PFSK-1 (cell line): ENCODE measurements around the gene KRT40.

Source experiments
- FOXP2 ChIP-seq: optimal IDR thresholded peaks from 2 replicates; pipeline ENCODE3; 2011; ENCODE audit warnings: borderline replicate concordance, control low read depth, inconsistent platforms; ENCODE audit not compliant: insufficient read depth; ENCODE audit errors: extremely low read length, extremely low read depth
- POLR2AphosphoS5 ChIP-seq: IDR thresholded peaks from 2 replicates; pipeline ENCODE4 v1.6.1; 2012; ENCODE audit warnings: low read depth, mild to moderate bottlenecking, control low read depth, low read length, moderate library complexity
- SIN3A ChIP-seq: IDR thresholded peaks from 2 replicates; pipeline ENCODE4 v1.6.1; 2012; ENCODE audit warnings: mild to moderate bottlenecking, low read length, moderate library complexity, borderline replicate concordance; ENCODE audit not compliant: insufficient read depth
- TAF1 ChIP-seq: IDR thresholded peaks from 2 replicates; pipeline ENCODE4 v1.6.1; 2012; ENCODE audit warnings: low read length, control low read depth, borderline replicate concordance; ENCODE audit not compliant: insufficient read depth
- TF ChIP-seq, protein P1 (sequence below), 2 experiments: IDR thresholded peaks; 2 replicates each; pipeline versions ENCODE4 v1.6.1 to v1.8.0; 2011 to 2012; ENCODE audit warnings: low read depth in 2 of 2, low read length in 2 of 2, control low read depth in 1 of 2, inconsistent platforms in 1 of 2, mild to moderate bottlenecking in 1 of 2, moderate library complexity in 1 of 2; ENCODE audit not compliant: insufficient read depth in 1 of 2

Gene KRT40

DNA sequence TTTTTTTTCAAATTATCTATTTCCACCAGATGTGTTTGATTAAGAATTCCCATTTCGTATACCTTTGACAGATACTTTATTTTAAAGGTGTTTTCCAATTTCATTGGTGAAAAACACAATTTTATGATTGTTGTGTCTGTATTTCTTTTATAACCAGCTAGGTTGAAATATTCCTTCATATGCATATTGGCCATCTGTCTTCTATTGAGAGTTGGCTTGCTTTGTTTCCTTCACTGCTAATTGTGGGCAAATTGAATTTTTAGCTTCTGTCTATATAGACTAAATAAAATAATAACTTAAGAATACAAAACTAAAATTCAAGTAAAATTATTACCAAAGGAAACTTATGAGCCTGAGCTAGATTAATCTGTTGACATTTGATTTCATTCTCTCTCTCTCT is 11.0 kb upstream of the KRT40 start:
- TF ChIP-seq FOXP2 = no peak
- no peak for TF ChIP-seq TAF1
- TF ChIP-seq SIN3A = no peak
- TF ChIP-seq, protein P1, sequence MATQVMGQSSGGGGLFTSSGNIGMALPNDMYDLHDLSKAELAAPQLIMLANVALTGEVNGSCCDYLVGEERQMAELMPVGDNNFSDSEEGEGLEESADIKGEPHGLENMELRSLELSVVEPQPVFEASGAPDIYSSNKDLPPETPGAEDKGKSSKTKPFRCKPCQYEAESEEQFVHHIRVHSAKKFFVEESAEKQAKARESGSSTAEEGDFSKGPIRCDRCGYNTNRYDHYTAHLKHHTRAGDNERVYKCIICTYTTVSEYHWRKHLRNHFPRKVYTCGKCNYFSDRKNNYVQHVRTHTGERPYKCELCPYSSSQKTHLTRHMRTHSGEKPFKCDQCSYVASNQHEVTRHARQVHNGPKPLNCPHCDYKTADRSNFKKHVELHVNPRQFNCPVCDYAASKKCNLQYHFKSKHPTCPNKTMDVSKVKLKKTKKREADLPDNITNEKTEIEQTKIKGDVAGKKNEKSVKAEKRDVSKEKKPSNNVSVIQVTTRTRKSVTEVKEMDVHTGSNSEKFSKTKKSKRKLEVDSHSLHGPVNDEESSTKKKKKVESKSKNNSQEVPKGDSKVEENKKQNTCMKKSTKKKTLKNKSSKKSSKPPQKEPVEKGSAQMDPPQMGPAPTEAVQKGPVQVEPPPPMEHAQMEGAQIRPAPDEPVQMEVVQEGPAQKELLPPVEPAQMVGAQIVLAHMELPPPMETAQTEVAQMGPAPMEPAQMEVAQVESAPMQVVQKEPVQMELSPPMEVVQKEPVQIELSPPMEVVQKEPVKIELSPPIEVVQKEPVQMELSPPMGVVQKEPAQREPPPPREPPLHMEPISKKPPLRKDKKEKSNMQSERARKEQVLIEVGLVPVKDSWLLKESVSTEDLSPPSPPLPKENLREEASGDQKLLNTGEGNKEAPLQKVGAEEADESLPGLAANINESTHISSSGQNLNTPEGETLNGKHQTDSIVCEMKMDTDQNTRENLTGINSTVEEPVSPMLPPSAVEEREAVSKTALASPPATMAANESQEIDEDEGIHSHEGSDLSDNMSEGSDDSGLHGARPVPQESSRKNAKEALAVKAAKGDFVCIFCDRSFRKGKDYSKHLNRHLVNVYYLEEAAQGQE (IDR thresholded peaks at IDR 0.05; ENCODE audit: insufficient read depth in 1 of 2, low read depth in 2 of 2, low read length in 2 of 2) = no peak
- TF ChIP-seq POLR2AphosphoS5 = no peak

GRCh38 chr17:40993839-40994238 is 9.7 kb upstream of the KRT40 start, which contains the start of gene KRTAP3-3:
Gene KRTAP3-3 (minus strand): TSS chr17:40994164. CDS start chr17:40994097, 67 bp downstream.
- TF ChIP-seq, protein P1 (IDR thresholded peaks at IDR 0.05; ENCODE audit: insufficient read depth in 1 of 2, low read depth in 2 of 2, low read length in 2 of 2) = no peak
- TF ChIP-seq SIN3A (no peak), POLR2AphosphoS5 (no peak)

DNA sequence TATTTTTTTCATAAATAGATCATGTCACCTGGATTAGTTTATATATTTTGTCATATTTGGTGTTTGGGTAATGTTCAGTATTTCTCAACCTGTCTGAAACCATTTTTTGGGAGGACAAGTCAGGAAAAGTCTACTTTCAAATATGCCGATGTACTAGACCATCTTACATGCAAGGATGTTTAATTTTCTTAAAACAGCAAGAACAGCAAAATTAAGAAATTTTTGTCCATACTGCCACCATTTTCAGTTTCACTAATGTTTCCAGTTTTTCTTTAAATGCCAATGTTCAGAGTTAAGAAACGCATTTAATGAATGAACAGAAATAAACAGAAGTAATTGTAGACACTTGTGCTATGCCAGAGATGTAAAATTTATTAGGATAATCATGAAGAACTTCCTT is 9.0 kb upstream of the KRT40 start:
- TF ChIP-seq FOXP2 (no peak), POLR2AphosphoS5 (no peak), SIN3A (no peak), TAF1 (no peak)
- TF ChIP-seq, protein P1 (IDR thresholded peaks at IDR 0.05; ENCODE audit: insufficient read depth in 1 of 2, low read depth in 2 of 2, low read length in 2 of 2) = no peak

DNA sequence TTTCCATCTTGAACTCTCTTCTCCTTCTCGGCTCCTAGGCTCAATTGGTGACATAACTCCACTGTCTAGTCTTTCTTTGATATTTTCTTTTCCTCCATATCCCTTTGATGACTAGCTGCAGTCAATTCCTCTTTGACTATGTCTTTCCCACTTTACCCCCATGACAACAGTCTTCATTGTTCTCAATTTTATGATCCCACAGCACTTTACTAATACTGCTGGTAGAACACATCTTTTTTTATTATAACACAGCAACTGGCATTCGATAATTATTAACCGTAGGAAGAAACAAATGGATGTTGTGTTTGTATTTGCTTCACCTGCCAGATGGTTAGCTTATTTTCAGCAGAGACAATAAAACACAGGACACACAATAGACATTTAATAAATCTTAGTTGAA is 8.5 kb upstream of the KRT40 start:
- TF ChIP-seq SIN3A (no peak), TAF1 (no peak), FOXP2 (no peak), POLR2AphosphoS5 (no peak)
- TF ChIP-seq, protein P1 (IDR thresholded peaks at IDR 0.05; ENCODE audit: insufficient read depth in 1 of 2, low read depth in 2 of 2, low read length in 2 of 2) = no peak

DNA sequence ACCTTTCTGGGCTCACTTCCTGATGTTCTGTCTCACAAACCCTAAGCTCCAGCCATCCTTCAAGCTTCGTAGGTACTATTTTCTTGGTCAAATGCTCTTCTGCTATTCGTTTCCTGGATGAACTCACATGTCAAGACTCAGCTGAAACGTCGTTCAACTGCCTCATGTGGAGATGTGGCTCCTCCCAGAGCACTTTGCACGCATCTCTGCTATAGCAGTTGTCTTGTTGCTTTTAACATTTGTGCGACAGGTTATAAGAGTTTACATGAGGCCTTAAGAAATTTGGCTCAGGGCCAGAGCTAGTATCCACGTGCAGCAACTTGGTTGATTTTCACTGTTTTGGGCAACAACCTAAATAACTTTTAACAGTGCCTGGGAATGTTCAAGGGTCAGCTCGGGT is 2.8 kb upstream of the KRT40 start:
- TF ChIP-seq POLR2AphosphoS5 (no peak), FOXP2 (no peak), SIN3A (no peak)
- TF ChIP-seq, protein P1 (IDR thresholded peaks at IDR 0.05; ENCODE audit: insufficient read depth in 1 of 2, low read depth in 2 of 2, low read length in 2 of 2) = no peak
